TTC549 (cell line): Measurements from ENCODE around the gene HHAT.

Experiments used
- FAIRE-seq: peaks from 2 replicates; lab custom pipeline; 2012; peaks lifted over from hg19 to GRCh38; lab: Jason Lieb, UNC

The HHAT gene

GRCh38 chr1:210603123-210603522 lies 274.4 kb downstream of the HHAT start:
- FAIRE-seq, result no peak

- FAIRE-seq, result no peak
These were observed 276.4 kb downstream of the HHAT start for GRCh38 chr1:210605099-210605498.

- FAIRE-seq, result no peak
These were observed 278.7 kb downstream of the HHAT start for GRCh38 chr1:210607361-210607760.

GRCh38 chr1:210608767-210609166 lies 280.1 kb downstream of the HHAT start:
- FAIRE-seq, result no peak

- FAIRE-seq, result no peak
These were observed 287.7 kb downstream of the HHAT start for GRCh38 chr1:210616356-210616755.

GRCh38 chr1:210617293-210617692 lies 288.6 kb downstream of the HHAT start:
- no peak for FAIRE-seq

- FAIRE-seq, result no peak
These were observed 289.7 kb downstream of the HHAT start for GRCh38 chr1:210618369-210618768.

GRCh38 chr1:210620867-210621488 lies 292.3 kb downstream of the HHAT start:
- FAIRE-seq, result no peak

GRCh38 chr1:210621712-210622111 lies 293.0 kb downstream of the HHAT start:
- no peak for FAIRE-seq

- no peak for FAIRE-seq
These were observed 296.0 kb downstream of the HHAT start for GRCh38 chr1:210624722-210625121.

- no peak for FAIRE-seq
These were observed 297.0 kb downstream of the HHAT start for GRCh38 chr1:210625715-210626114.

GRCh38 chr1:210626341-210626740 lies 297.6 kb downstream of the HHAT start:
- FAIRE-seq, result no peak

- no peak for FAIRE-seq
These were observed 299.1 kb downstream of the HHAT start for GRCh38 chr1:210627755-210628154.

- no peak for FAIRE-seq
These were observed 300.6 kb downstream of the HHAT start for GRCh38 chr1:210629276-210629675.

GRCh38 chr1:210631399-210631798 lies 302.7 kb downstream of the HHAT start:
- no peak for FAIRE-seq

- FAIRE-seq, result no peak
These were observed 304.4 kb downstream of the HHAT start for GRCh38 chr1:210633140-210633539.

- no peak for FAIRE-seq
These were observed 304.9 kb downstream of the HHAT start for GRCh38 chr1:210633636-210634035.

GRCh38 chr1:210635108-210635507 lies 306.4 kb downstream of the HHAT start:
- FAIRE-seq, result no peak

- no peak for FAIRE-seq
These were observed 312.9 kb downstream of the HHAT start for GRCh38 chr1:210641582-210641981.

GRCh38 chr1:210645582-210646257 lies 317.0 kb downstream of the HHAT start:
- FAIRE-seq, result no peak

- no peak for FAIRE-seq
These were observed 317.5 kb downstream of the HHAT start for GRCh38 chr1:210646258-210646616.

GRCh38 chr1:210647406-210648333 lies 319.0 kb downstream of the HHAT start:
- FAIRE-seq, result no peak

GRCh38 chr1:210648588-210649269 lies 320.0 kb downstream of the HHAT start:
- FAIRE-seq, result no peak
